ENCODE data around the gene CDO1.

DNA sequence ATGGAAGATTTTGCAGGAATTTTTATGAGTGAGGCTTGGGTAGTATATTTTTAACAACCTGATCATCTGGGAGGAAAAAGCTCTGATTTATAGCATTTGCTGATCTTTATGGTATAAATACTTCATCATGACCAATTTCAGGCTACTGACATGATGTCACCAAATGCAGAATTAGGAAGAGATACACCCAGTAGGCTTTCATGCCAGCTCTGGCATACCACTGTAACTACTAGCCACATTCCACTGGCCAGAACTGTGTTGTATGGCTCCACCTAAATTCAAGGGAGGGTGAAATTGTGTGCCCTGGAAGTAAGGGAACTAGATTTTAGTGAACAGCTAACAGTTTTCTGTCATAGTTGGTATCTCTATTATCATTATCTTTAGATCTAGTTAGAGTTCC lies 42.9 kb upstream of the CDO1 start:
- TF ChIP-seq, protein P1, sequence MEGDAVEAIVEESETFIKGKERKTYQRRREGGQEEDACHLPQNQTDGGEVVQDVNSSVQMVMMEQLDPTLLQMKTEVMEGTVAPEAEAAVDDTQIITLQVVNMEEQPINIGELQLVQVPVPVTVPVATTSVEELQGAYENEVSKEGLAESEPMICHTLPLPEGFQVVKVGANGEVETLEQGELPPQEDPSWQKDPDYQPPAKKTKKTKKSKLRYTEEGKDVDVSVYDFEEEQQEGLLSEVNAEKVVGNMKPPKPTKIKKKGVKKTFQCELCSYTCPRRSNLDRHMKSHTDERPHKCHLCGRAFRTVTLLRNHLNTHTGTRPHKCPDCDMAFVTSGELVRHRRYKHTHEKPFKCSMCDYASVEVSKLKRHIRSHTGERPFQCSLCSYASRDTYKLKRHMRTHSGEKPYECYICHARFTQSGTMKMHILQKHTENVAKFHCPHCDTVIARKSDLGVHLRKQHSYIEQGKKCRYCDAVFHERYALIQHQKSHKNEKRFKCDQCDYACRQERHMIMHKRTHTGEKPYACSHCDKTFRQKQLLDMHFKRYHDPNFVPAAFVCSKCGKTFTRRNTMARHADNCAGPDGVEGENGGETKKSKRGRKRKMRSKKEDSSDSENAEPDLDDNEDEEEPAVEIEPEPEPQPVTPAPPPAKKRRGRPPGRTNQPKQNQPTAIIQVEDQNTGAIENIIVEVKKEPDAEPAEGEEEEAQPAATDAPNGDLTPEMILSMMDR (IDR thresholded peaks at IDR 0.05): no peak
- no peak for TF ChIP-seq POLR2AphosphoS5 (IDR thresholded peaks at IDR 0.05)
- TF ChIP-seq EP300 (IDR thresholded peaks at IDR 0.05): no peak
- TF ChIP-seq POLR2A (IDR thresholded peaks at IDR 0.05; ENCODE audit: low read depth): no peak

Measured in esophagus muscularis mucosa (tissue), 4 donors.